ENCODE data around the gene ABR. TPM values are rescaled to one million over a fixed set of nuclear protein-coding genes. Genes with fewer than 3 reads are reported as not detected.
"Not testable (repeated sequence)": the region's sequence is repeated elsewhere in the genome, so short reads cannot be mapped to it uniquely, and the experiment has no call there.

ABR gene
- total and polyA plus RNA-seq, 8 donors, result 59.0 to 187 (median 80.5) TPM

DNA sequence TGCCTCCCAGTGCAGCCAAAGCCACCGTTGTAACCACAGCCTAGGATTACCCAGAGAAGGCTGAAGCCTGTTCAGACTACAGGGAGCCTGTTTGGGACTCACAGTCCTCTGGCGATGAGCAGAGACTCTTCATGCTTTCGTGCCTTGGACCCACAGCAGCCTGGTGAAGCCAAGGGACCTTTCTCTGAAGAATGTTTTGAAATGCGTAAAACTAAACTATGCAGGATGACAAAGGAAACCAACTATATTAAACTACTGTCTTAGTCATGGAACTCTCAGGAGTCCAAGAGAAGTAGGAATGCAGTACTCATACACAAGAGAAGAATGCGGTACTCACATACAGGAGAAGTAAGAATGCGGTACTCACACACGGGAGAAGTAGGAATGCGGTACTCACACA, 20.9 kb downstream of the ABR start:
- TF ChIP-seq CTCF (IDR thresholded peaks at IDR 0.05), result no peak
- Histone ChIP-seq H3K27me3 (no peaks in the 10 kb centered on the region), H3K4me3 (no peak overlapping the region), H3K27ac (no peak overlapping the region), H3K9me3 (no peaks in the 10 kb centered on the region), H3K4me1 (peaks cover 0 to 6% of the 10 kb centered on the region in 2 donors), H3K36me3 (peaks cover 0 to 12% of the 10 kb centered on the region in 2 donors)
- DNase-seq, result no peak
- intact Hi-C loops (cut with DNase I), result no loop called here
- no peak for ATAC-seq

- intact Hi-C loops (cut with DNase I), result no loop called here
- Histone ChIP-seq H3K9me3 (no peaks in the 10 kb centered on the region), H3K27me3 (no peaks in the 10 kb centered on the region), H3K4me1 (peaks cover 0 to 6% of the 10 kb centered on the region in 2 donors), H3K36me3 (peaks cover 0 to 12% of the 10 kb centered on the region in 2 donors), H3K27ac (no peak overlapping the region), H3K4me3 (no peak overlapping the region)
- no peak for DNase-seq
- TF ChIP-seq CTCF (IDR thresholded peaks at IDR 0.05), result no peak
- no peak for ATAC-seq
Observed at GRCh38 chr17:1156864-1157263, 22.9 kb downstream of the ABR start.

DNA sequence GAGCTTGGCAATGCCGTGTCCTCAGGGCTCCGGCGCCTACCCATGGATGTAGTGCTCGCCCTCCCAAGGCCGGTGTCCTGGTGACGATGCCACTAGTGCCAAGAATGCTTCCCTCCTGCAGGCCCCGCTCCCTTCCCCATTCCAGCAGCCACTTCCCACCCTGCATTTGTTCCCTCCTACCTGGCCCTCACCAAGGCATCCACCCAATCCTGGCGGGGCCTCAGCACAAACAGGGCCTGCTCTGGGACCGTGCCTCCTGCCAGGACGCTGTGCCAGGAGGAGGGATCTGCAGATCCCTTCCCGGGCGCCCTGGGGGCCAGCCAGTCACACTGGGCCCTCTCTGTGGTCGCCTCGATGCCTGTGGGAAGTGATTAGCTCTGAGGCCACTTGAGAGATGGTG, 25.1 kb downstream of the ABR start:
- Histone ChIP-seq H3K4me1 (peaks cover 2 to 11% of the 10 kb centered on the region in 2 donors), H3K4me3 (no peak overlapping the region), H3K9me3 (no peaks in the 10 kb centered on the region), H3K36me3 (peaks cover 0 to 20% of the 10 kb centered on the region in 2 donors), H3K27ac (no peak overlapping the region), H3K27me3 (no peaks in the 10 kb centered on the region)
- no peak for DNase-seq
- TF ChIP-seq CTCF (IDR thresholded peaks at IDR 0.05), result no peak
- intact Hi-C loops (cut with DNase I), result no loop called here
- no peak for ATAC-seq

DNA sequence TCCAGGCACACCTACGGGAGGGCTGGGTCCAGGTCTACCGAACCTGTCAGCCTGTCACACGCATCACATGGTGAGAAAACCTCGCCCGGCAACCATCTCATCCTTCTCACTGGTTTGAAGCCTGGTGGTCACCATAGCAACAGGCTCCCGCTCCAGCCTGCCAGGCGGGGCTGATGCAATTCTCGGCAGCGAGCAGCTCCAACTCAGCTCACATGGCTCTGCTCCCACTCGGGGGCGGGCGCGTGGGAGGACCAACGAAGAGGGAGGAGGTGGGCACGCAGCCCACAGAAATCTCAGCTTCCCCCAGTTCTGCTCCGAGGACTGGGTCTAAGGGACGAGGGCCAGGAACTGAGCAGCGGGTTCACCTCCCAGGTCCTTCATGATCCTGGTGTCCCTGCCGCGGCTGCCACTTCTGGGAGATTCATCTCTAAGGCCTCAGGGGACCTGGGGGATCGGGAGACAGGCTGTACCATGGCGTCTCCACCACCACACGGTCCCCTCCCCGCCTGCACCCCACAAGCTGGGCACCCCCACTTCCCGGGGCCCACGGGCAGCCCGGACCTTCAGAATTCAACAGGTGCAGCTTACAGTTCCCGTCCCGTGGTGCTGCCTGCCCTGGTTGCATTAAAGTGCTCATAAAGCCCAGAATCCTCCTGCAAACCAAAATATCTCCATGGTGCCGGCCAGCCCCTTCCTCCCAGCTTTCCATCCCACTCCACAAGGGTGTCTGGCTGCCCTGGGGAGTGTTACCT, 25.8 kb downstream of the ABR start:
- H3K27ac ChIP-seq, result no peak overlapping the region
- H3K9me3 ChIP-seq, result no peaks in the 10 kb centered on the region
- TF ChIP-seq CTCF (IDR thresholded peaks at IDR 0.05), result no peak
- ATAC-seq, result peak; percentile 20
- H3K4me3 ChIP-seq, result no peak overlapping the region
- intact Hi-C loops (cut with DNase I), result no loop called here
- H3K36me3 ChIP-seq, result peaks cover 0 to 24% of the 10 kb centered on the region in 2 donors
- no peaks in the 10 kb centered on the region for H3K27me3 ChIP-seq
- peaks cover 2 to 10% of the 10 kb centered on the region in 2 donors for H3K4me1 ChIP-seq
- peak in 2 of 4 donors; percentile 36 to 54 for DNase-seq

DNA sequence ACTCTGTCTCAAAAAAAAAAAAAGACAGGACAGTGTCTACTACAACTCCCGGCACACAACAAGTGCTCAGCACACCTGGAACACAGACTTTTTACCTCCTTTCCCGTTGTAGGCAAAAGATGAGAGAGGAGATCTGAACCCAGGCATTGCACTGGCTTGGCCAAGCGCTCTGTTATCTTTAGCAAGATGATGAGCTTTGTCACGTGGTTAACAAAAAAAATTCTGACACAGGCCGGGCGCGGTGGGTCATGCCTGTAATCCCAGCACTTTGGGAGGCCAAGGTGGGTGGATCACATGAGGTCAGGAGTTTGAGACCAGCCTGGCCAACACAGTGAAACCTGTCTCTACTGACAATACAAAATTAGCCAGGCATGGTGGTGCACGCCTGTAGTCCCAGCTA, 27.2 kb downstream of the ABR start:
- H3K9me3 ChIP-seq; H3K27me3 ChIP-seq; H3K4me3 ChIP-seq; DNase-seq; H3K27ac ChIP-seq; ATAC-seq; intact Hi-C loops (cut with DNase I): not testable (repeated sequence)
- peaks cover 2 to 10% of the 10 kb centered on the region in 2 donors for H3K4me1 ChIP-seq
- H3K36me3 ChIP-seq, result peaks cover 0 to 20% of the 10 kb centered on the region in 2 donors
